ENCODE data around the gene CSF1R. TPM values are rescaled to one million over a fixed set of nuclear protein-coding genes. Genes with fewer than 3 reads are reported as not detected.

CSF1R gene
- total and polyA plus RNA-seq, 2 donors from 2014 or later, result 7.5 to 55.8 TPM

DNA sequence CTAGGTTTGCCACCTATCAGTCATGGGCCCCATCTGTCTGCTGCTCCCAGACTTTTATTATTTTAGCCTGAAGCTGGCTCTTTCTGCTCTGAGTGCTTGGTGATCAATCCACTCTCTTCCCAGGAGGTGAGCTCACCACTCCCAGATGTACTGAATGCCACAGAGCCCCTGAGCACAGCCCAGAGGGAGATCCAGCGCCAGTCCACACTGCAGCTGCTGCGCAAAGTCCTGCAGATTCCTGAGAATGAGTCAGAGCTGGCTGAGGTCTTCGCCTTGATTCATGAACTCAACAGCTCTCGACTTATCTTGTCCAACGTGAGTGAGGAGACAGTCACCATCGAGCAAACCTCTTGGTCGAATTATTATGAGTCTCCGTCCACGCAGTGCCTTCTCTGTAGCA lies 49.8 kb downstream of the CSF1R start:
- H3K4me3 ChIP-seq (ENCODE audit: low read length in 3 of 3), result no peak overlapping the region
- no peak overlapping the region for H3K9ac ChIP-seq (ENCODE audit: low read length in 3 of 3)
- DNase-seq (no peak), FAIRE-seq (no peak)
- H3K4me1 ChIP-seq (ENCODE audit: control insufficient read depth in 2 of 3, insufficient read depth in 2 of 3, low read depth in 1 of 3, low read length in 3 of 3), result no peaks in the 10 kb centered on the region
- H3K36me3 ChIP-seq (ENCODE audit: control insufficient read depth in 2 of 3, insufficient read depth in 3 of 3, low read length in 3 of 3), result peaks cover 10 to 84% (median 60%) of the 10 kb centered on the region in 3 donors
- intact Hi-C loops (cut with DNase I), result no loop called here
- no peaks in the 10 kb centered on the region for H3K9me3 ChIP-seq (ENCODE audit: control insufficient read depth in 2 of 3, insufficient read depth in 1 of 3, low read length in 3 of 3)
- TF ChIP-seq, protein P1, sequence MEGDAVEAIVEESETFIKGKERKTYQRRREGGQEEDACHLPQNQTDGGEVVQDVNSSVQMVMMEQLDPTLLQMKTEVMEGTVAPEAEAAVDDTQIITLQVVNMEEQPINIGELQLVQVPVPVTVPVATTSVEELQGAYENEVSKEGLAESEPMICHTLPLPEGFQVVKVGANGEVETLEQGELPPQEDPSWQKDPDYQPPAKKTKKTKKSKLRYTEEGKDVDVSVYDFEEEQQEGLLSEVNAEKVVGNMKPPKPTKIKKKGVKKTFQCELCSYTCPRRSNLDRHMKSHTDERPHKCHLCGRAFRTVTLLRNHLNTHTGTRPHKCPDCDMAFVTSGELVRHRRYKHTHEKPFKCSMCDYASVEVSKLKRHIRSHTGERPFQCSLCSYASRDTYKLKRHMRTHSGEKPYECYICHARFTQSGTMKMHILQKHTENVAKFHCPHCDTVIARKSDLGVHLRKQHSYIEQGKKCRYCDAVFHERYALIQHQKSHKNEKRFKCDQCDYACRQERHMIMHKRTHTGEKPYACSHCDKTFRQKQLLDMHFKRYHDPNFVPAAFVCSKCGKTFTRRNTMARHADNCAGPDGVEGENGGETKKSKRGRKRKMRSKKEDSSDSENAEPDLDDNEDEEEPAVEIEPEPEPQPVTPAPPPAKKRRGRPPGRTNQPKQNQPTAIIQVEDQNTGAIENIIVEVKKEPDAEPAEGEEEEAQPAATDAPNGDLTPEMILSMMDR (IDR thresholded peaks at IDR 0.05; ENCODE audit: borderline replicate concordance, extremely low read depth, insufficient read depth), result no peak
- H3K27ac ChIP-seq (ENCODE audit: low read depth in 2 of 2, low read length in 2 of 2), result no peak overlapping the region
- no peaks in the 10 kb centered on the region for H3K27me3 ChIP-seq (ENCODE audit: control insufficient read depth, insufficient read depth, low read length)

DNA sequence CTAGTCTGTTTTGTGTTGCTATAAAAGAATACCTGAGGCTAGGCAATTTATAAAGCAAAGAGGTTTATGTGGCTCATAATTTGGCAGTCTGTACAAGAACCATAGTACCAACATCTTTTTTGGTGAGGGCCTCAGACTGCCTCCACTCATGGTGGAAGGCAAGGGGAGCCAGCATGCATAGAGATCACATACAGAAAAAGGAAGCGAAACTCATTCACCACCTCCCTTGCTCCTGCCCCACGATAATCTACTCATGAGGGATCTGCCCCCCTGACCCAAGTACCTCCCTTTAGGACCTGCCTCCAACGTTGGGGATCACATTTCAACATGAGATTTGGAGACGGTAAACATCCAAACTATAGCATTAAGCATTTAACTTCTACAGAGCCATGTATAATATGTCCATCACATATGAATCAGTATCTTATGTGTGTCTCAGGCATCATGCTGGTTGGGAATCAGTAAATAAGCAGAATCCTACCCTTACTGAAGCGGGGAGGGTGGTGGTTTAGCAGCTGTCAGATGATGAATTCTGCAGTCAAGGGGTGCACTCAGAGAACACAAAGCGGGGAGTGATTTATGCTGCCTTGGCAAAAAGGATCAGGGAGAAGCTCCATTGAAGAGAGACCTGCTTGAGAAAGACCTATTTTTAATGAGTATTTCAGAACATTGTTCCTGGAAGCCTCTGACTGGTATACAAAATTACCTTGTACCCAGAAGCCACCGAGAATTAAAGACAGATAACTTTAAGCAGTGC lies 51.0 kb downstream of the CSF1R start:
- Histone ChIP-seq H3K9me3 (ENCODE audit: control insufficient read depth in 2 of 3, insufficient read depth in 1 of 3, low read length in 3 of 3) (no peaks in the 10 kb centered on the region), H3K36me3 (ENCODE audit: control insufficient read depth in 2 of 3, insufficient read depth in 3 of 3, low read length in 3 of 3) (peaks cover 20 to 82% (median 58%) of the 10 kb centered on the region in 3 donors), H3K27ac (ENCODE audit: low read depth in 2 of 2, low read length in 2 of 2) (no peak overlapping the region), H3K27me3 (ENCODE audit: control insufficient read depth, insufficient read depth, low read length) (no peaks in the 10 kb centered on the region), H3K4me1 (ENCODE audit: control insufficient read depth in 2 of 3, insufficient read depth in 2 of 3, low read depth in 1 of 3, low read length in 3 of 3) (no peaks in the 10 kb centered on the region), H3K9ac (ENCODE audit: low read length in 3 of 3) (no peak overlapping the region), H3K4me3 (ENCODE audit: low read length in 3 of 3) (no peak overlapping the region)
- FAIRE-seq (no peak), DNase-seq (no peak)
- intact Hi-C loops (cut with DNase I), result no loop called here
- TF ChIP-seq, protein P1 (IDR thresholded peaks at IDR 0.05; ENCODE audit: borderline replicate concordance, extremely low read depth, insufficient read depth), result no peak

DNA sequence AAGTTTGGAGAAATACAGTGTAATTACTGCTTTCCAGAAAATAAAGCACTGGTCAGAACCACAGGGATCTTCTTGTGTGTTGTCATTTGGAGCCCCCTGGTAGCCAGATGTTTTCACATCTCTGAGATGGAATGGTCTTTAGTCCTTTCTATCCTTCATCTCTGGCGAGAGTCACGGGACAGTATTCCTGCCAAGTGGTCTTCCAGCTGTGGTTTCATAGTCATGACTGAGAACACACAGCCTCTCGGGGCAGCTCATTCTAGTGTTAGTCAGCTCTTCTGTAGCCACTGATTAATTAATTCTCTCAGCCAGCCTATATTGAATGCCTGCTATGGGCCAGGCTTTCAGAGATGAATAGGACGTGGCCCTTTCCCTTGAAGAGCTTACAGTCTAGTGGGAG lies 51.7 kb downstream of the CSF1R start:
- Histone ChIP-seq H3K27ac (ENCODE audit: low read depth in 2 of 2, low read length in 2 of 2) (no peak overlapping the region), H3K9me3 (ENCODE audit: control insufficient read depth in 2 of 3, insufficient read depth in 1 of 3, low read length in 3 of 3) (no peaks in the 10 kb centered on the region), H3K36me3 (ENCODE audit: control insufficient read depth in 2 of 3, insufficient read depth in 3 of 3, low read length in 3 of 3) (peaks cover 20 to 80% (median 59%) of the 10 kb centered on the region in 3 donors), H3K4me1 (ENCODE audit: control insufficient read depth in 2 of 3, insufficient read depth in 2 of 3, low read depth in 1 of 3, low read length in 3 of 3) (no peaks in the 10 kb centered on the region), H3K9ac (ENCODE audit: low read length in 3 of 3) (no peak overlapping the region), H3K27me3 (ENCODE audit: control insufficient read depth, insufficient read depth, low read length) (no peaks in the 10 kb centered on the region), H3K4me3 (ENCODE audit: low read length in 3 of 3) (no peak overlapping the region)
- no peak for DNase-seq
- intact Hi-C loops (cut with DNase I), result no loop called here
- FAIRE-seq, result no peak
- TF ChIP-seq, protein P1 (IDR thresholded peaks at IDR 0.05; ENCODE audit: borderline replicate concordance, extremely low read depth, insufficient read depth), result no peak

Measured in kidney (tissue), 14 donors.